MG63 (cell line): ENCODE measurements around the gene PIRT. TPM values are rescaled to one million over a fixed set of nuclear protein-coding genes. Genes with fewer than 3 reads are reported as not detected.

Experiments
- DNase-seq: peaks from one replicate; pipeline ENCODE4 v3.0.0-alpha.2; 2020
- H3K27me3 ChIP-seq: fragments of 250-450 bp; sonication (Bioruptor Pico); 2 replicates; pipeline ENCODE4 v1.5.1; 2020; ENCODE audit warnings: mild to moderate bottlenecking, moderate library complexity
- H3K36me3 ChIP-seq: fragments of 250-450 bp; sonication (Bioruptor Pico); 2 replicates; pipeline ENCODE4 v1.5.1; 2020; ENCODE audit warnings: mild to moderate bottlenecking, moderate library complexity
- H3K4me3 ChIP-seq: fragments of 250-450 bp; sonication (Bioruptor Pico); 2 replicates; pipeline ENCODE4 v1.5.1; 2020; ENCODE audit warnings: mild to moderate bottlenecking, moderate library complexity
- H3K9me3 ChIP-seq: fragments of 250-450 bp; sonication (Bioruptor Pico); 2 replicates; pipeline ENCODE4 v1.5.1; 2020; ENCODE audit warnings: mild to moderate bottlenecking, moderate library complexity
- total RNA-seq: library from RNA; depleted of rRNA; stranded (reverse); fragments of >200 nt; shearing (Covaris generic); gene quantifications from 2 replicates; pipeline ENCODE4 v1.2.3, GENCODE V29; 2014; ENCODE audit warnings: low replicate concordance

The PIRT gene
- total RNA-seq, 1 experiment from 2014 or later = not detected

DNA sequence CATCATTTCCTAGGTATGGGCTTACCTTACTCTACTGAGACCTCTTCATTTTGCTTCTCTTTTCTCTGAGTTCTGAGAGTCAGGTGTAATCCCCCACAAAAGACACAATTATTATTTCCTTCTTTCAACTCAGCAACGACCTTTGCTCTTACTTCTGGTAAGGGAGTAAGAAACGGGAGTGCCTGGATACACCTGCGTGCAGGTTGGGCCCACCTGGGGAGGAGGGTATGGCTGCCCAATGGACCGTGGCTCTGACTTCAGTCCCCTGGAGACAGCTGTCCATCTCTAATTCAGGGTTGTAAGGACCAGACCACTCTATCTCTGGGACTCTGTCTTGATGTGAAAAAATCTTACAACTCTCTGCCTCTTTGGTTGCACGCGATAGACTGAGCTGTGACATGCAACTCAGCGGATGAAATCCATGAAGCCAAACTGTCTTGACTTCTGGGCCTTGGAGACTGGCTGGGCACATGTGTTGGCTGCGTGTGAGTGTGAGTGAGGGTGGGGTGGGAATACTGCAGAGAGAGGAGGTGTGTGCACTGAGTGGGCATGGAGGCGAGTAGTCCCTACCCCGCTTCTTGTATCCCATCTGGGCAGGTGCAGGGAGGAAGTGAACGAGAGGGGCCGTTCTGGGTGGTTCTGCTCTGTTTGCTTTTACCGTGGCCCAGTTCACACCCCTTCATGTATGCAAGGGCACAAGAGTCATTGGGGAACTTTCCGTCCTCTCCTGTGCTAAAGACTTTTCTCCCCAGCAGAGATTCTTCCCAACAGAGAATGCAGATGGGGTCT lies 35.2 kb downstream of the PIRT start:
- no peaks in the 10 kb centered on the region for H3K27me3 ChIP-seq
- no peak overlapping the region for H3K4me3 ChIP-seq
- H3K9me3 ChIP-seq = no peaks in the 10 kb centered on the region
- no peaks in the 10 kb centered on the region for H3K36me3 ChIP-seq
- DNase-seq = no peak

DNA sequence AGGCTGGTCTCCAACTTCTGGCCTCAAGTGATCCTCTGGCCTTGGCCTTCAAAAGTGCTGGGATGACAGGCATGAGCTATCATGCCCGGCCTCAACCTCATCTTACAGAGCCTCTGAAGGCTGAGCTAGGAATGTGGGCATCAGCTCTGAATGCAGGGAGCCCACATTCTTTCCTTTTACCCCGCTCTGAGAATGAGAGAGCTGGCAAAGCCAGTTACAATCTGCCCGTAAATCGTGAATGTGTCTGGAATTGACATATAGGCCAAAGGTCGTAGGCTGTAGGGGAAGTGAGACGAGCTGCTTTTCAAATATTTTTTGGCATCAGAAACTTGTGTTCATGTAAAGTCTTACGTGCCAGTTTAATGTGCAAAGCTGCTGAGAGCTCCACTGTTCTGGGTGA lies 38.5 kb downstream of the PIRT start:
- DNase-seq = peak; percentile 41
- no peaks in the 10 kb centered on the region for H3K36me3 ChIP-seq

DNA sequence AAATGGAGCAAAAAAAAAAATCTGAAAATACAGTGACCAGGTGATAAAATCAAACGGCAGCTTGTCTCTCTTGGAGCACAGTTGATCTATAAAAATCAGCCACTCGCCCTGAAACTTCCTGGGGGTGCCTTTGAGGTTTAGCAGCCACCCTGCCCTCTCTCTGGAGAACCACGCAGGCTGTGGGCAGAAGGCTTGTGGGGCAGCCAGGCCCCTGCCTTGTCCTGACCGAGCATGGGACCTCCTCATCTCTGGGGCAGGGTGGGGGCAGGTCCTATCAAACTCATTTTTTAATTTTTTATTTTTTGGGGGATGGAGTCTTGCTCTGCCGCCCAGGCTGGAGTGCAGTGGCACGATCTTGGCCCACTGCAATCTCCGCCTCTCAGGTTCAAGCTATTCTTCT lies 39.0 kb downstream of the PIRT start:
- Histone ChIP-seq H3K9me3 (no peaks in the 10 kb centered on the region), H3K4me3 (no peak overlapping the region), H3K36me3 (no peaks in the 10 kb centered on the region), H3K27me3 (no peaks in the 10 kb centered on the region; the same call in 1 of the 2 replicates)
- DNase-seq = no peak

More for the DNA sequence above, 38.5 kb downstream of the PIRT start:
- no peaks in the 10 kb centered on the region for H3K9me3 ChIP-seq
- H3K4me3 ChIP-seq = no peak overlapping the region
- H3K27me3 ChIP-seq = no peaks in the 10 kb centered on the region; the same call in 1 of the 2 replicates

DNA sequence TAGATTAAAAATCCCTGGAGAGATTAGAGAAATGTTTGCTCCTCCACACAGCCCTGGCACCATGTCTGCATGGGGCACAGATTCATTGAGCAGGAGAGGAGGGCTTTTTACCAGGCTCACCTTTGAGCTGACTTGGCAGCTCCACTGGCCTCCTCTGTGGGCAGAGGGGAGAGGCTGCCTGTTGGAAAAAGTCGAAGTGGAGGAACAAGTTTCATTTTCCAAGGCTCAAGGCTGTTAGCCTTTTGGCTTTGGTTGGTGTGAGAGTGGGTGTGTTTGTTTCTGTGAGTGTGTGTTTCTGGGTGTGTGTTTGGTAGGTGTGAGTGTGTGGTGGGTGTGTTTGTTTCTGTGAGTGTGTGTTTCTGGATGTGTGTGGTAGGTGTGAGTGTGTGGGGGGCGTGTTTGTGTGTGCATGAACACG lies 39.5 kb downstream of the PIRT start:
- Histone ChIP-seq H3K9me3 (no peaks in the 10 kb centered on the region), H3K4me3 (no peak overlapping the region), H3K27me3 (no peaks in the 10 kb centered on the region; the same call in 1 of the 2 replicates), H3K36me3 (no peaks in the 10 kb centered on the region)
- peak; percentile 20 for DNase-seq

DNA sequence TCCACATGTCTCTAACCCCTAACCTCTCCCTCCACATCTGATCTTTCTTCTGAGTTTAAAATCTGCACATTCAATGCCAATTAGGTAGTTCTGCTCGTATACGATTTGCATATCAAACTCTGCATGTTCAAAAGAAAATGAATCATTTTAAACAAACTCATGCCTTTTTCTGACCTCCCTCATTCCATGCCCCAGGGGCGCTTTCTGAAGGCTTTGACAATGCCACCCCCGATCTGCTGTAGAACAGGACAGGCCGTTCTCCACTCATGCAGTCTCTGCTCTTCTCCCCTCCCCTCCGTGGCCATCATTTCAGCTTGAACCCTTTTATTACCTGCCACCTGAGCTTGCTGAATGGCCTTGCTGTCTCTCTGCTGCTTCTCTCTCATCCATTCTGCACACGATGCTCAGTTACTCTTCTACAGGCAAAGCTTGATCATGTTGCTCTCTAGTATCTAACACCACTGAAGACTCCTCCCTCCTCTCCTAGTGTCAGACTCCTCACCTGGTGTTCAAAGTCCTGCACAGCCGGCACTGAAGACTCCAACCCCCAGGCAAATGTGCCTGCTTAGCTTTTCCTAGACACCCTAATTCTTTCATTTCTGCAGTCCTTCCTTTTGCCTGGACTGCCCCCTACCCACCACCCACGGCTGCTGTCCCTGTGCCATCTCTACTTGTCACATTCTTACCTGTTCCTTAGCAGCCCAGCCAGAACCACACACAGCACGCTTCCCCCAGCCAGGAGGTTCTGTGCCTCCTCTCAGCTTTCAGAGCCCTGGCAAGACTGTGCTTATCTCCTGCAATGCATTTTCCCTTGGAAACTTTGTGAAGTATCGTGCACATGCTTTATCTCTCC lies 40.2 kb downstream of the PIRT start:
- Histone ChIP-seq H3K4me3 (no peak overlapping the region), H3K9me3 (no peaks in the 10 kb centered on the region), H3K27me3 (no peaks in the 10 kb centered on the region; the same call in 1 of the 2 replicates), H3K36me3 (no peaks in the 10 kb centered on the region)
- no peak for DNase-seq

DNA sequence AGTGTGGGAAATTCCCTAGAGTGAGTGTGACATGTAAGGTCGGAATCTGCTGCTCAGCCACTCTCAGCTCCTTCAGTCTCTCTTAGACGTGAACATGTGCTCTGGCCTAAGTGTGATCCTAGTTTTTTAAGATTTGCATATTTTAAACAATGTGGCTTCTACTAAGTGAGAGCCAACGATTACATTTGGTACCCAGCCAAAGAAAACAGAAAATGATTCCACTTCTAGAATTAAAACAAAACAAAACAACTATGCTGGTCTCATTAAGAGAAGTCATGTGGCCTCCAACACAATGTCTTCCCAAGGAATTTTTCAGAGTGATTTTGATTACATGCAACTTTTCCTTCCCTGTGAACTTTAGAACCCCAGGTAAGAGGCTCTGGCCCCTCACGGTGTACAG lies 44.1 kb downstream of the PIRT start:
- Histone ChIP-seq H3K36me3 (no peaks in the 10 kb centered on the region), H3K4me3 (no peak overlapping the region), H3K27me3 (no peaks in the 10 kb centered on the region; the same call in 1 of the 2 replicates), H3K9me3 (no peaks in the 10 kb centered on the region)
- no peak for DNase-seq

DNA sequence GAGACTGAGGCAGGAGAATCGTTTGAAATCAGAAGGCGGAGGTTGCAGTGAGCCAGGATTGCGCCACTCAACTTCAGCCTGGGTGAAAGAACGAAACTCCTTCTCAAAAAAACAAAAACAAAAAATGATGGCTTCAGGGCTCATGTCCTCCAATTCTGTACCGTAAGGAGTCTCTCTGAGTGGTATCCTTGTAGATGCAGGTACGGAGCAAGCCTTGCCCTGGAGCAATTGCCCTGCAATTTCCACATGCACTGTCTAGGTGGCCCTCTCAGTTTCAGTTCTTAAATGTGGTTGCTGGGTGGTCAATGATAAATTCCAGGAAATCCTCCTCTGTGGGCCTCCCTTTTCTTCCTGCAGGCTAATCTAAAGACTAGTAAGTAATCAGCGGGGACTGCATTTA lies 44.6 kb downstream of the PIRT start:
- Histone ChIP-seq H3K4me3 (no peak overlapping the region), H3K9me3 (no peaks in the 10 kb centered on the region), H3K27me3 (no peaks in the 10 kb centered on the region; the same call in 1 of the 2 replicates), H3K36me3 (no peaks in the 10 kb centered on the region)
- no peak for DNase-seq

DNA sequence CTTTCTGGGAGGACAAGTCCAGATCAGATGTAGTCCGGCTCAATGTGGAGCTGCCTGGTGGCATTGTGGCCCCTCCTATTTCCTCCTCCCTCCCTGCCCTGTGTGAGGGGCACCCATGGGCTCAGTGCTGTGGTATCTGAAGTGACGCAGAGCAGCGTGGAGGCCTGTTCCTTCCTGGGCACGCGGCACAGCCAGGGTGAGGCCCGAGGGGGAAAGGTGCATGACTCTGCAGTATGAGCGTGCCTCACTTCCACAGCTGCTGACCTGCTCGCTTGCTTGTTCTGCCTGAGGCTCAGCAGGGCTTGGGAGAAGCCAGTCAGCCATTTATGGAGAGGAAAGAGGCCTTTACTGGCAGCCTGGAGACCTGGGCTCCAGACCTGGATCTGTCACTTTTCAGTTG lies 45.7 kb downstream of the PIRT start:
- no peaks in the 10 kb centered on the region for H3K9me3 ChIP-seq
- H3K27me3 ChIP-seq = no peaks in the 10 kb centered on the region; the same call in 1 of the 2 replicates
- no peaks in the 10 kb centered on the region for H3K36me3 ChIP-seq
- no peak overlapping the region for H3K4me3 ChIP-seq
- no peak for DNase-seq

DNA sequence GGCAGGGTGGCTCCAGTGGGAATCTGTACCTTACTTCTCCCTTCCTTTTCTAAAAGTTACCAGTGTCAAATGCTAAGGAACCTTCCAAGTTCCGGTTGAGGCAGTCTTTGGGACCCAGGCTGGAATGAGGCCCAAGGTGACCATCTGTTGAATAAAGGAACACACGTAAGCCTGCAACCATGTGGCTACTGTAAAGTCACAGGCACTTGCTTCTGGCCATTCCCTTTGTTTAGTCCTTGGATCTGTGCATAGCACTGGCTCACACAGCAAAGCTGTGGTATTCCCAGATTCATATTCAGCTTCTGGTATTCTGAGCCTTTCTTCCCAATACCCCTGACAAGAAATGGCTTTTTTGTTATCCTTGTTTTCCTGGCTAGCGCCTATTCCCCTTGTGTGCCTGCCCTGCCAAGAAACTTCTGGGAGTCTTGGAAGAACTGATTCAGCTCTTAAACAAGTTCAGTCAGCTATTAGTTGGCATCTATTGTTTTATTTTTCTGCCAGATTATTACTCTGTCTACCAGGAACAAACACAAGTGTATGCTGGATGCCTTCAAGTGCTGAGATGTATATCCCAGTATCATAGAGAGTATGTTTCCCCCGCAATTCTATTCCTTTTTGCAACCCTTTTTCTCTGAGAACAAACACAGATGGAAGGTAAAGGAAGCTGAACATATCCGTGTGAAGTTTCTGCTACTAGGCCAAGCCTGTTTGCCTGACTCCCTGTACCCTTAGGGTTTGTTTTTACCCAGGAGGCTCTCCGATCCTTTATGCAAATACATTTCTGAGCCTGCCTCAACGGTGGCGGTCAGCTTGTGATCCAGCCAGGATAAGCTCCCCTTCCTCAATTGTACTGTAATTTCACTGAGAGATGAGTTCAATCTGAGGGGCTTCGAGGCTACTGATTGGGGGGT lies 47.1 kb downstream of the PIRT start:
- DNase-seq = peak; percentile 55
- Histone ChIP-seq H3K9me3 (no peaks in the 10 kb centered on the region), H3K4me3 (no peak overlapping the region), H3K27me3 (no peaks in the 10 kb centered on the region; the same call in 1 of the 2 replicates), H3K36me3 (no peaks in the 10 kb centered on the region)

DNA sequence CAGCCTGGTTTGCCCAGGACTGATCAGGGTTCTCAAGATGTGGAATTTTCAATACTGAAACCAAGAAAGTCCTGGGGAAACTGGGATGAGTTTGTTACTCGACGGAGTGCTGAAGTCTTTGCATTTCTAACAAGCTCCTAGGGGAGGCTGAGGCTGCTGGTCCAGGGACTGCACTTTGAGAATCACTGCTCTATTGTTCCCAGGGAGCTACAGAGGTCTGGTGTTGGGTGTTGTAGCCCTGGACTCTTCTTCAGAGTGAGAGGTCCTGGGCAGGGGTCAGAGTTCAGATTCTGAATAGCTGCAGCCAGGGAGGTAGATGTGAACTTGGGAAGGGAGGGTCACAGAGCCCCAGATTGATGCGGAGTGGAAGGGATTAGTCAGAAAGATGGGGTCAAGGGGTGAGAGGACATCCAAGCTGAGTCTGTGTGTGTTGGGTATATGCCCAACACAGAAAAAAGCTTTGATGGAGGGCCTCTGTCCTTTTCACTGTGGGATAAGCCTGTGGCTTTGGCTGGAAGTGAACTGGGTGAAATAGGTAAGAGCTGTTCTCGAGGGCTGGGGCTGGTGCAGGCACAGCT lies 48.1 kb downstream of the PIRT start:
- H3K27me3 ChIP-seq = no peaks in the 10 kb centered on the region
- no peak for DNase-seq
- no peak overlapping the region for H3K4me3 ChIP-seq
- H3K36me3 ChIP-seq = no peaks in the 10 kb centered on the region
- no peaks in the 10 kb centered on the region for H3K9me3 ChIP-seq

DNA sequence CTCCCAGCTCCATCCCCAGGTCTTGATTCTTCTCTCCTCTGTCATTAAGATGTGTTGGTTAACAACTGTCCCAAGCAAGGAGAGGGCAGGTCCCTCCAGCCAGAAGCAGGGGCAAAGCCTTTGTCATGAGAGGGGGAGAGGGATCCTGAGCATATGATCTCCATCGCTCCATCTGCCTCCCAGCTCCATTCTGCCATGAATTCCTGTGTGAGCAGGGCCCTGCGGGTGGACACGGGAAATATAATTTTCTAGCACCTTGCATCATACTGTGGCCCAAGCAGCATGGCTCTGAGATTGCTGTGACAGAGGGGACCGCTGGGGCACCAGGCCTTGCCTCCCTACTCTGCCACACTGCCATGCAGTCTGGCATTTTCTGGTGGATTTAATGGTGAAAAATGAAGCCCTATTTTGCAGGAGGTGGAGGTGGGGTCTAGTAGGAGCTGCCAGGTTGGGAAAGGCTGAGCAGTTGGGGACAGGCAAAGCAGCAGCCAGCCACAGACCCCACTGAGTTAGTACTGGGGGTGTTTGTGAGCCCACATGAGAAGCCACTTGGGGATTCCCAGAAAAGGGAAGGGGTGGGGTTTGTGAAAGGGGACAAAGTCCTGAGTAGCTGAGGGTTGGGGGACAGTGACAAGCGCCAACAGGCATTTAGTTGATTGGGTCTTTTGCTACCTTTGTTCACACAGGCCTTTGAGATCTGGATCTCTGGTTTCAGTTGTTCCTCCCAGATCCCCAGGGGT lies 50.4 kb downstream of the PIRT start:
- no peak for DNase-seq
- no peaks in the 10 kb centered on the region for H3K36me3 ChIP-seq
- no peak overlapping the region for H3K4me3 ChIP-seq
- no peaks in the 10 kb centered on the region for H3K9me3 ChIP-seq
- no peaks in the 10 kb centered on the region for H3K27me3 ChIP-seq

DNA sequence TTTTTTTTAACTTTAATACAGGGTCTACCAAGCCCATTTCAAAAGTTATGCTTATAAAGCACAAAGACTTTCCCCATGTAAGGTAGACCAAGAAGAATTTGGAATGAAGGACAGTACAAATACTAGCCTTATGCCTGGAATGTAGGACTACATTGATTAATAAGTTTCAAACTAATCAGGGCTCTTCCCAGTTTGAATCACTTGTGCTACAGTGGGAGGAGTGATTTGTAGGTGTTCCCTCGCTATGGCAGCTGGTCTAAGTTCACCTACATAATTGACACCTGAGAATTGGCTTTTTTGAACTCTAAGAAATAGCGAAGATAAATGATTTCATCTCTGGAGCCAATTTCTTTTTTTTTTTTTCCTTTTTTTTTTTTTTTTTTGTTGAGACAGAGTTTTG lies 52.6 kb downstream of the PIRT start:
- DNase-seq = no peak
- H3K4me3 ChIP-seq = no peak overlapping the region
- no peaks in the 10 kb centered on the region for H3K9me3 ChIP-seq
- H3K36me3 ChIP-seq = no peaks in the 10 kb centered on the region
- H3K27me3 ChIP-seq = no peaks in the 10 kb centered on the region

DNA sequence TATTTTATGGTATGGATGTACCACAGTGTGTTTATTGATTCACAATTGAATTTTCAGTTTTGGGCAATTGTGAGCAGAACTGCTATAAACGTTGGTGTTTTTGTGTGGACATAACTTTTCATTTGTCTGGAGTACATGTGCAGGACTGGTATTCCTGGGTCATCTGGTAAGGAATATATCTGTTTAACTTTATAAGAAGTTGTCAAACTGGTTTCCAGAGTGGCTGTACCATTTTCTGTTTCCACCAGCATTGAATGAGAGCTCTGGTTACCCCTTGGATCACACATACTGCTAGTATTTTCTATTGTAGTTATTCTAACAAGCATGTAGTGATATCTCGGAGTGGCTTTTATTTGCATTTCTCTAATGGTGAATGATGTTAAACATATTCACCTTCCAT lies 58.3 kb downstream of the PIRT start:
- Histone ChIP-seq H3K9me3 (no peaks in the 10 kb centered on the region), H3K4me3 (no peak overlapping the region), H3K27me3 (no peaks in the 10 kb centered on the region), H3K36me3 (no peaks in the 10 kb centered on the region)
- no peak for DNase-seq

DNA sequence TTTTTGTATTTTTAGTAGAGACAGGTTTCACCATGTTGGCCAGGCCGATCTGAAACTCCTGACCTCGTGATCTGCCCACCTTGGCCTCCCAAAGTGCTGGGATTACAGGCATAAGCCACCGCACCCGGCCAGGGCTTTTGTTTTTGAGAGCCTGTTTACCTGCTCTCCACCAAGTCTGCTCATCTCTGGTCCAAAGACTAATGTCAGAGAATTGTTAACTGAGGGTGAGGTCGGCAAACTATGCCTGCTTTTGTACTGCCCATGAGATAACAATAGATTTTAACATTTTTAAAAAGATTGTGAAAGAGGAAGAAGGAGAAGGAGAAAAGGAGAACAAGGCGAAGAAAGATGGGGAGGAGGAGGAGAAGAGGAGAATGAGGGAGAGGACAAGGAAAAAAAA lies 60.0 kb downstream of the PIRT start:
- Histone ChIP-seq H3K27me3 (no peaks in the 10 kb centered on the region), H3K36me3 (no peaks in the 10 kb centered on the region), H3K9me3 (no peaks in the 10 kb centered on the region), H3K4me3 (no peak overlapping the region)
- no peak for DNase-seq

DNA sequence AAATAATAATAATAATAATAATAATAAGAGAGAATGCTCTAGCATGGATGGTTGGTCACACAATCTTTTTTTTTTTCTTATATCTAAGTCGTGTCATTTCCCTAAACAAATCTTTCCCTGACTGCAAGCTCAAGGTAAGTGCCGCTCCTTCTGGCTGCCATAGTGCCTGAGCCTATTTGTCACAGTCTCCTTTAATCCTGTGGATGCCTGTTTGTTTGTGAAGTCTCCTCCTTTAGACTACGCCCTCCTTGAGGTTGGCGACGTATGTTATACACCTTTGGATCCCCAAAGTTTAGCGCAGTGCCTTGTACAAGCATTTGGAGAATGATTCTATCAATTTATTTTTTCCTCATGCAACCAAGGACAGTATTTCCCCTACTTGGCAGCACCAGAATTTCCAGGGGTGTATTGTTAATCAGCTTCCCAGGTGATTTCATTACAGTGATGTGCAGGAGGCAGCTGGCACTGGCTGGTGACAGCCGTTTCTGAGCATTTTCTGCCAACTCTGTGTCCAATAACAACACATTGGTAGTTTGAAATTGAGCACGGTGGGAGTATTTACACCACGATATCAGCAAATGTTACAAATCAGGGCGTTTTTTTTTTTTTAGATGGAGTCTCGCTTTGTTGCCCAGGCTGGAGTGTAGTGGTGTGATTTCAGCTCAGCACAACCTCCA lies 60.6 kb downstream of the PIRT start:
- DNase-seq = no peak
- Histone ChIP-seq H3K27me3 (no peaks in the 10 kb centered on the region), H3K36me3 (no peaks in the 10 kb centered on the region), H3K4me3 (no peak overlapping the region), H3K9me3 (peaks cover 3% of the 10 kb centered on the region)
